A549 (cell line): ENCODE measurements around the gene CDCA3.

Experiments
- CEBPB ChIP-seq, 2 experiments: fragments of >200 bp in 1 of 2; sonication (Bioruptor Twin) in 1 of 2; formaldehyde crosslinking in 1 of 2; IDR thresholded peaks; 2 replicates each; pipeline ENCODE4 v1.6.1; 2012 to 2016
- JUN ChIP-seq, 2 experiments: fragments of >200 bp; sonication (Bioruptor Twin); formaldehyde crosslinking; IDR thresholded peaks; 2 replicates in 1 of 2; 3 replicates in 1 of 2; pipeline ENCODE4 v1.6.1; 2016 to 2017
- JUNB ChIP-seq: fragments of >200 bp; sonication (Bioruptor Twin); formaldehyde crosslinking; IDR thresholded peaks from 2 replicates; pipeline ENCODE4 v1.6.1; 2016
- MAX ChIP-seq: IDR thresholded peaks from 2 replicates; pipeline ENCODE4 v1.6.1; 2012
- MAZ ChIP-seq: fragments of 150-350 bp; IDR thresholded peaks from 2 replicates; pipeline ENCODE4 v1.6.1; 2014; ENCODE audit warnings: antibody characterized with exemption, low read depth, low read length, borderline replicate concordance
- MYC ChIP-seq: IDR thresholded peaks from 2 replicates; pipeline ENCODE4 v1.6.1; 2012; ENCODE audit warnings: mild to moderate bottlenecking, inconsistent platforms, low read length, improper control_type of control experiment, borderline replicate concordance
- NPAS2 ChIP-seq: fragments of 250-450 bp; sonication (Bioruptor Pico); IDR thresholded peaks from 2 replicates; pipeline ENCODE4 v1.8.0; 2022; ENCODE audit warnings: mild to moderate bottlenecking, moderate library complexity, borderline replicate concordance
- POLR2A ChIP-seq: IDR thresholded peaks from 2 replicates; pipeline ENCODE4 v1.6.1; 2012; ENCODE audit warnings: mild to moderate bottlenecking, low read length
- RAD21 ChIP-seq, 2 experiments: fragments of >200 bp in 1 of 2; sonication (Bioruptor Twin) in 1 of 2; formaldehyde crosslinking in 1 of 2; IDR thresholded peaks in 1 of 2; conservative IDR thresholded peaks in 1 of 2; 2 replicates in 1 of 2; 3 replicates in 1 of 2; pipeline ENCODE4 v1.6.1; 2012 to 2018; ENCODE audit warnings: inconsistent platforms in 1 of 2
- USF2 ChIP-seq: fragments of 450-650 bp; IDR thresholded peaks from 2 replicates; pipeline ENCODE4 v1.6.1; 2014; ENCODE audit warnings: antibody characterized with exemption
- ZSCAN20 ChIP-seq: fragments of 250-450 bp; sonication (Bioruptor Pico); IDR thresholded peaks from 2 replicates; pipeline ENCODE4 v1.8.0; 2022; ENCODE audit warnings: mild to moderate bottlenecking, moderate library complexity
- TF ChIP-seq, protein P1 (sequence below): fragments of >200 bp; sonication (Bioruptor Twin); formaldehyde crosslinking; IDR thresholded peaks from 3 replicates; pipeline ENCODE4 v1.5.1; 2016
- TF ChIP-seq, protein P2 (sequence below): fragments of >200 bp; sonication (Bioruptor Twin); formaldehyde crosslinking; IDR thresholded peaks from 3 replicates; pipeline ENCODE4 v1.6.1; 2016

GRCh38 chr12:6847676-6848075 is 3.4 kb downstream of the CDCA3 start:
- TF ChIP-seq, protein P1, sequence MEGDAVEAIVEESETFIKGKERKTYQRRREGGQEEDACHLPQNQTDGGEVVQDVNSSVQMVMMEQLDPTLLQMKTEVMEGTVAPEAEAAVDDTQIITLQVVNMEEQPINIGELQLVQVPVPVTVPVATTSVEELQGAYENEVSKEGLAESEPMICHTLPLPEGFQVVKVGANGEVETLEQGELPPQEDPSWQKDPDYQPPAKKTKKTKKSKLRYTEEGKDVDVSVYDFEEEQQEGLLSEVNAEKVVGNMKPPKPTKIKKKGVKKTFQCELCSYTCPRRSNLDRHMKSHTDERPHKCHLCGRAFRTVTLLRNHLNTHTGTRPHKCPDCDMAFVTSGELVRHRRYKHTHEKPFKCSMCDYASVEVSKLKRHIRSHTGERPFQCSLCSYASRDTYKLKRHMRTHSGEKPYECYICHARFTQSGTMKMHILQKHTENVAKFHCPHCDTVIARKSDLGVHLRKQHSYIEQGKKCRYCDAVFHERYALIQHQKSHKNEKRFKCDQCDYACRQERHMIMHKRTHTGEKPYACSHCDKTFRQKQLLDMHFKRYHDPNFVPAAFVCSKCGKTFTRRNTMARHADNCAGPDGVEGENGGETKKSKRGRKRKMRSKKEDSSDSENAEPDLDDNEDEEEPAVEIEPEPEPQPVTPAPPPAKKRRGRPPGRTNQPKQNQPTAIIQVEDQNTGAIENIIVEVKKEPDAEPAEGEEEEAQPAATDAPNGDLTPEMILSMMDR = no peak
- TF ChIP-seq MAZ (no peak), POLR2A (no peak), RAD21 (conservative IDR thresholded peaks at IDR 0.05 in 1 of 2, IDR thresholded peaks at IDR 0.05 in 1 of 2) (no peak), MYC (no peak), USF2 (no peak), MAX (no peak), ZSCAN20 (CRISPR knock-in tag) (no peak), JUNB (no peak), CEBPB (IDR thresholded peaks at IDR 0.05) (no peak), JUN (IDR thresholded peaks at IDR 0.05) (no peak), NPAS2 (CRISPR knock-in tag) (no peak)
- TF ChIP-seq, protein P2, sequence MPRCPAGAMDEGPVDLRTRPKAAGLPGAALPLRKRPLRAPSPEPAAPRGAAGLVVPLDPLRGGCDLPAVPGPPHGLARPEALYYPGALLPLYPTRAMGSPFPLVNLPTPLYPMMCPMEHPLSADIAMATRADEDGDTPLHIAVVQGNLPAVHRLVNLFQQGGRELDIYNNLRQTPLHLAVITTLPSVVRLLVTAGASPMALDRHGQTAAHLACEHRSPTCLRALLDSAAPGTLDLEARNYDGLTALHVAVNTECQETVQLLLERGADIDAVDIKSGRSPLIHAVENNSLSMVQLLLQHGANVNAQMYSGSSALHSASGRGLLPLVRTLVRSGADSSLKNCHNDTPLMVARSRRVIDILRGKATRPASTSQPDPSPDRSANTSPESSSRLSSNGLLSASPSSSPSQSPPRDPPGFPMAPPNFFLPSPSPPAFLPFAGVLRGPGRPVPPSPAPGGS = no peak
